Gastroesophageal sphincter (tissue), 3 donors: ENCODE results near the gene ERF.

ENCODE experiments used
- CTCF ChIP-seq, 4 experiments: fragments of 200-600 bp in 2 of 4; fragments of 450-650 bp in 2 of 4; sonication (generic) in 1 of 4; IDR thresholded peaks; one replicate each; pipeline ENCODE4 v1.5.1; 2017 to 2019; ENCODE audit warnings: antibody characterized with exemption in 4 of 4, mild to moderate bottlenecking in 2 of 4, moderate library complexity in 2 of 4
- POLR2A ChIP-seq, 2 donors: fragments of 450-650 bp; IDR thresholded peaks; one replicate each; pipeline ENCODE4 v1.6.1; 2017; ENCODE audit warnings: antibody characterized with exemption in 2 of 2, mild to moderate bottlenecking in 2 of 2, moderate library complexity in 1 of 2

- peak; percentile 53 to 64 for TF ChIP-seq POLR2A (IDR thresholded peaks at IDR 0.05)
- TF ChIP-seq CTCF (IDR thresholded peaks at IDR 0.05) = no peak
Measured at GRCh38 chr19:42219812-42220750, 34.8 kb downstream of the ERF start, which contains the start of gene ZNF526.
